Mucosa of descending colon (tissue), 3 donors: Measurements from ENCODE around the gene CLCA2. TPM values are rescaled to one million over a fixed set of nuclear protein-coding genes. Genes with fewer than 3 reads are reported as not detected.

Experiments used
- ATAC-seq: fragments of 200-7000 bp; cut with Tn5 transposase; one replicate; pipeline ENCODE4 v1.9.1; 2020; ENCODE audit warnings: mild to moderate bottlenecking, moderate library complexity
- DNase-seq, 3 donors: peaks; one replicate each; pipeline ENCODE4 v3.0.0-alpha.2; 2020
- H3K36me3 ChIP-seq: fragments of 200-600 bp; one replicate; pipeline ENCODE4 v1.8.0; 2021; ENCODE audit warnings: low read depth, mild to moderate bottlenecking
- H3K4me1 ChIP-seq: fragments of 200-600 bp; one replicate; pipeline ENCODE4 v1.8.0; 2021; ENCODE audit warnings: low read depth, mild to moderate bottlenecking
- H3K4me3 ChIP-seq: fragments of 200-600 bp; one replicate; pipeline ENCODE4 v1.8.0; 2021; ENCODE audit warnings: mild to moderate bottlenecking
- H3K9me3 ChIP-seq: fragments of 200-600 bp; one replicate; pipeline ENCODE4 v1.8.0; 2021; ENCODE audit warnings: mild to moderate bottlenecking
- CTCF ChIP-seq: fragments of 200-600 bp; IDR thresholded peaks from one replicate; pipeline ENCODE4 v1.8.0; 2022; ENCODE audit warnings: antibody characterized with exemption, mild to moderate bottlenecking
- intact Hi-C, 2 donors: fragments of 100-400 bp; cut with DNase I in 1 of 2; cut with micrococcal nuclease in 1 of 2; formaldehyde crosslinking; loops; one replicate each; pipeline versions ENCODE4 v1.11.0 to v1.11.1; 2022; cut with DNase I, micrococcal nuclease
- total RNA-seq, 3 donors: library from RNA; stranded (reverse); fragmentation: NEBNext Ultra II Directional in 2 of 3; extraction: Animal tissue kit (Norgen Biotek cat#: 25700) in 2 of 3; gene quantifications; one replicate each; pipeline versions ENCODE4 v1.2.1 to v1.2.4, GENCODE V29; 2021 to 2023
- donor health status: DM: no; HTN: no; CAD: no; lungs with moderate emphysema.
- donor health status: DM: no; HTN: no; CAD: no.
- donor health status: DM: no; HTN: yes; CAD: no.

The CLCA2 gene
- total RNA-seq, 3 donors from 2014 or later, result 0.51 to 1.7 (median 1.0) TPM

- ATAC-seq (peak; percentile 61), DNase-seq (peak in 1 of 3 donors; percentile 42)
- no peak for TF ChIP-seq CTCF
- H3K36me3 ChIP-seq, result no peaks in the 10 kb centered on the region
- intact Hi-C loops, result no loop called here
- H3K4me3 ChIP-seq, result no peak overlapping the region
- H3K4me1 ChIP-seq, result peaks cover 6% of the 10 kb centered on the region
- H3K9me3 ChIP-seq, result no peaks in the 10 kb centered on the region
Observed at GRCh38 chr1:86441997-86442396, 18.0 kb downstream of the CLCA2 start.

- Histone ChIP-seq H3K4me3 (no peak overlapping the region), H3K36me3 (no peaks in the 10 kb centered on the region), H3K9me3 (no peaks in the 10 kb centered on the region), H3K4me1 (peaks cover 6% of the 10 kb centered on the region)
- ATAC-seq (no peak), DNase-seq (no peak)
- intact Hi-C loops, result no loop called here
- TF ChIP-seq CTCF, result no peak
Observed at GRCh38 chr1:86445919-86446318, 21.9 kb downstream of the CLCA2 start.

GRCh38 chr1:86447198-86447790, 23.3 kb downstream of the CLCA2 start:
- Histone ChIP-seq H3K36me3 (no peaks in the 10 kb centered on the region), H3K9me3 (no peaks in the 10 kb centered on the region), H3K4me1 (no peaks in the 10 kb centered on the region), H3K4me3 (no peak overlapping the region)
- no peak for TF ChIP-seq CTCF
- DNase-seq, result no peak
- no peak for ATAC-seq
- intact Hi-C loops, result no loop called here

- Histone ChIP-seq H3K4me3 (no peak overlapping the region), H3K4me1 (no peaks in the 10 kb centered on the region), H3K36me3 (no peaks in the 10 kb centered on the region), H3K9me3 (no peaks in the 10 kb centered on the region)
- TF ChIP-seq CTCF, result no peak
- no peak for DNase-seq
- no peak for ATAC-seq
- intact Hi-C loops, result no loop called here
Observed at GRCh38 chr1:86448670-86449069, 24.7 kb downstream of the CLCA2 start.

GRCh38 chr1:86449103-86449502, 25.1 kb downstream of the CLCA2 start:
- H3K4me1 ChIP-seq, result no peaks in the 10 kb centered on the region
- H3K9me3 ChIP-seq, result no peaks in the 10 kb centered on the region
- no peaks in the 10 kb centered on the region for H3K36me3 ChIP-seq
- ATAC-seq (no peak), DNase-seq (no peak)
- H3K4me3 ChIP-seq, result no peak overlapping the region
- intact Hi-C loops, result no loop called here
- TF ChIP-seq CTCF, result no peak

- H3K4me3 ChIP-seq, result no peak overlapping the region
- no peak for TF ChIP-seq CTCF
- no peaks in the 10 kb centered on the region for H3K9me3 ChIP-seq
- no peak for DNase-seq
- no peaks in the 10 kb centered on the region for H3K4me1 ChIP-seq
- no peaks in the 10 kb centered on the region for H3K36me3 ChIP-seq
- ATAC-seq, result no peak
- intact Hi-C loops, result no loop called here
Observed at GRCh38 chr1:86450847-86451246, 26.9 kb downstream of the CLCA2 start.
